T-helper 22 cell (primary cell): ENCODE data around the gene CACNB2.

Source experiments
- DNase-seq: peaks from one replicate; pipeline ENCODE4 v3.0.0-alpha.2; 2020; ENCODE audit warnings: low read depth

The CACNB2 gene

DNA sequence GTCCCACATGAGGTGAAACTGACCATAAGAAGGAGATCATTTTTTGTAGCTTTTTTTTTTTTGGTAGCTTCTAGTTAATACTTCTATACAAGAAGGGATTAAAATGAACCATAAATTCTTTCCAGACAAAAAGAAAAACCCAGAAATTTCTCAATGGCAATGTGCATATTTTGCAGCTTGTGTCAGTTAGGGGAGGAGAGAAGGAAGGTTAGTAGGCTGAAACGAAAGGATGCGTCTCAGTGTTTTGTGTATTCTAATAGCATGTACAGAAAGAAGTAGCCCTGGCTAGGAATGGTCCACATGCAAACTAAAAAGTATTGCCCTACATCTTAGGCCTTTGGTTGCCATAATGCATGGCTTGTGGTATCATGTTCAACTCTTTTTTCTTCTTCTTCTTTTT lies 90.6 kb downstream of the CACNB2 start:
- DNase-seq, result no peak

GRCh38 chr10:18231480-18231879 lies 91.3 kb downstream of the CACNB2 start:
- no peak for DNase-seq

GRCh38 chr10:18233775-18234174 lies 93.6 kb downstream of the CACNB2 start:
- DNase-seq, result no peak

DNA sequence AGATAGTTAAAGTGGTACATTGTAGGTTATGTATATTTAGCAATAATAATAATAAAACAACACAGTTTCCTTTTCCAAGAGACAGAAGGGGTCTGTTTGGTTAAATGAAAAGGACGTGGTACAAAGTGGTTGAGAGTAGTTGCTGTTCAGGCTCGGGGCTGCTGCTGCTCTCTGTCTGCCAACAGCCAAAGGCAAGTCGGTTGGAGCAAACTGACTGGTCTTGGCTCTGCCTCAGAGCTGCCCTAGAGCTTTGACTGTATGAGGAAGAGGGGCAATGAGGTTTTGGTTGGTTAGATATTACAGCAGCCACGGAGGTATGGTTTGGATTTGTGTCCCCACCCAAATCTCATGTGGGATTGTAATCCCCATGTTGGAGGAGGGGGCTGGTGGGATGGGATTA lies 95.3 kb downstream of the CACNB2 start:
- no peak for DNase-seq

- DNase-seq, result no peak
Measured at GRCh38 chr10:18236756-18237155, 96.5 kb downstream of the CACNB2 start.

- no peak for DNase-seq
Measured at GRCh38 chr10:18238870-18239485, 98.8 kb downstream of the CACNB2 start.

- DNase-seq, result no peak
Measured at GRCh38 chr10:18240185-18240882, 100.1 kb downstream of the CACNB2 start.

DNA sequence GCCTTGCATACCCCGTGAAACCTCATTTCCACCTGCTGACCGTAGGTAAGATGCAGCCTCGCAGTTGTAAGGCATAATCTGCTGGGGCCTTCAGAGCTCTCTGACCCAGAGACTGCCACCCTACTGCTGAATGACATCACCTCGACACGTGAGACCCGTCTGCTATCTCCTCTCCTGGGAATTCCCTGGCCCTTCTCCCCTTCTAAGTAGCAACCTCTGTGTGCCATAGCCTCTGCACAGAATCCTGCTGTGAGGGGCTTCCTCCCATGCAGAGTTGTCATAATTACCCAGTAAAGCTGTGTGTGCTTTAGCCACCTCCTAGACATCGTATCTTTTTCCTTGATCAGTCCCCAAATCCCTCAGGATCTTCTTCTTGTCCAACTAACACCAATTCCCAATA lies 106.7 kb downstream of the CACNB2 start:
- DNase-seq, result no peak

DNA sequence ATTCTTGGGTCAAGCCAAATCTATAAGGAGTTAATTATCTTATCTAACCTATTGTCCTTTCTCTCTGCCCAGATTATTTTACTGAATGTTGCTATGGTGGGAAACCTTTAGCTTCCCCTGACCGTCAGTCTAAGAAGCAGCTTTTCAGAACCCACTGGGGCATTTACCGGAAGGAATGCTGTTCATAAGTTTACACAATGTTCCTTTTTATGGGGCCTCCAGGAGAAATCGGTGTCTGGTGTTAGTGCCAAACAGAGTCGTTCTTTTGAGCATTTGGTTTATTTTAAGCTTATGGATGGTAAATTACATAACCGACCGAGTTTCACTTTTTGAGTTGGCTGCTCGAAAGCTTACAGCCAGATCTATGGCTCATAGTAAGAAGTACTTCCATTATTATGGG lies 111.9 kb downstream of the CACNB2 start:
- no peak for DNase-seq

- DNase-seq, result no peak
Measured at GRCh38 chr10:18254086-18254485, 113.9 kb downstream of the CACNB2 start.

- no peak for DNase-seq
Measured at GRCh38 chr10:18254692-18255091, 114.5 kb downstream of the CACNB2 start.

- no peak for DNase-seq
Measured at GRCh38 chr10:18260310-18260922, 120.2 kb downstream of the CACNB2 start.

DNA sequence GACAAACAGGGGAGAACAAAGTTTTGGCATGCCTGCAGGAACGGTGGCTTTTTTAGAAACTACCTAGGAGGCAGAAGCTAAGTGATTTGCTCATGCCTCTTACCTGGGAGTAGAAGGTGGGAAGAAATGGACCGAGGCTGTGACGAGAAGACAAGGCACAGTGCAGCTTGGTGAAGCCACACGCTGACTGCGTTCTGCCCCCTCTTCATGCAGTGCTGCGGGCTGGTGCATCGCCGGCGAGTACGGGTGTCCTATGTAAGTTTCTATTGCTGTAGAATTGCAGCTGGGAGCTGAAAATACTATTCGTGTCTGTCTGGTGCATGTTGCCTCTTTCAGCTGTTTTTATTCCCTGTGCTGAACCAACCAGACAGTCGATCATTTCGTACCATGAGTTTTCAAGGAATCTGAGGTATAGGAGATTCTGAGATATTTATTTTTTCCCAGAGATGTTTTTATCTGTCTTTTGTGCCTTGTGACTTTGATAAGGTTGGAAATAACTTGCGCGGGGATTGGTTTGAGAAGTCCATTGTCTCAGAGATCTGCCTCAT lies 120.9 kb downstream of the CACNB2 start:
- DNase-seq, result no peak

- no peak for DNase-seq
Measured at GRCh38 chr10:18261768-18262231, 121.6 kb downstream of the CACNB2 start.

DNA sequence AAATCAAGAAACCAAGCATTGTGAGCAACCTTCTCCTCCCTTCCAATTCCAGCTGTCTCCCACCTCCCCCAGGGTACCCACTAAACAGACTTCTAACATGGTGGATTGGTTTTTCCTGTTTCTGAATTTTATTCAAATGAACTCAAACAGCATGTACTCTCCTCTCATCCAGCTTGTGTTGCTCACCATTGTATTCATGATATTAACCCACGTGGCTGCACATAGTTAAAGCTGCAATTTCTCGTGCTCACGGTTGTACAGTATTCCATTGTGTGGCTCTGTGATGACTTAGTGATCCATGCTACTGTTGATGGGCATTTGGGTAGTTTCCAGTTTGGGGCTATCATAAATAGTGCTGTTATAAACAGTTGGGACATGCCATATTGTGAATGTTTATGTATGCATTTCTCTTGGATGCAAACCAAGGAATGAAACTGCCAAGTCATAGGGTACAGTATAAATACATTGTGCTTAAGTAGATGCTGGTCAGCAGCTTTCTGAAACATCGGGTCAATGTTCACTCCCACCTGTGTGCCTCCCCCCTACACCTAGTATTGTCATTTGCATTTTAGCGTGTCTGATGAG lies 124.3 kb downstream of the CACNB2 start:
- no peak for DNase-seq

DNA sequence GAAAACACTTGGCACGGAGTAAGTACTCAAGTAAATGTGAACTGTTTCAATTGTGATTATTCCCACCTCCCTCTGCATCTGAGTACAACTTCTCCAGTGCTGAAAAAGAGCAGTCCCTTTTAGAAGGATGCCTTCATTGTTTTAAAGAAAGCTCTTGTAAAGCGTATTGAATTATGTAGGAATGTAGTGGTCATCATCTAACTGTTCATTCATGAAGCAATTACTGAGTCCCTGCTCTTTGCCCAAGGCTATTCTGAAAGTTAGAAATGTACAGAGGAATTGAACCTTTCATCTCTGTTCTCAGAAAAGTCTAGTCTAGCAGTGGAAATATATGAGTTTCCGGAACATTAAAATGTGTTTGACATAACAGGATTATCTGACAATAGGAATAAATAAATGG lies 127.8 kb downstream of the CACNB2 start:
- no peak for DNase-seq

GRCh38 chr10:18271491-18271890 lies 131.3 kb downstream of the CACNB2 start:
- DNase-seq, result no peak

- no peak for DNase-seq
Measured at GRCh38 chr10:18273039-18273438, 132.8 kb downstream of the CACNB2 start.

DNA sequence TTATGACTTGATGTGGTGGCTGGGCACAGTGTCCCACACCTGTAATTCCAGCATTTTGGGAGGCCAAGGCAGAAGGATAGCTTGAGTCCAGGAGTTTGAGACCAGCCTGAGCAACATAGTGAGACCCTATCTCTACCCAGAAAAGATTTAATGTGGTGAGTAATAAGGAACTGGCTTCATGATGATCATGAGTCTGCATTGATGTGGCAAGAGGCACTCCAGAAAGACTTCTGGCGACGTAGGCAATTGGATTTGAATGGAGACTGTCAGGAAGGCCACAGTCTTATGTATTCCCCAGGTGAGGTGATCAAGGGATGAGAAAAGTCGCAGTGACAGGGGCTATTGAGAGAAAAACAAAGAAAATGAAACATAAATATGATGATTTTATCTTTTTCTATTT lies 138.0 kb downstream of the CACNB2 start:
- no peak for DNase-seq

- no peak for DNase-seq
Measured at GRCh38 chr10:18279173-18279572, 138.9 kb downstream of the CACNB2 start.

GRCh38 chr10:18282094-18282493 lies 141.9 kb downstream of the CACNB2 start:
- DNase-seq, result no peak

GRCh38 chr10:18290651-18291313 lies 150.6 kb downstream of the CACNB2 start:
- no peak for DNase-seq
